Aorta (tissue), 5 donors: ENCODE results near the gene HDAC5. TPM values are rescaled to one million over a fixed set of nuclear protein-coding genes. Genes with fewer than 3 reads are reported as not detected.
A peak's percentile ranks its signal among the peaks of the same experiment; 100 is the strongest.
"Not testable (repeated sequence)": the region's sequence is repeated elsewhere in the genome, so short reads cannot be mapped to it uniquely, and the experiment has no call there.

Experiments
- ATAC-seq: fragments of 200-7000 bp; cut with Tn5 transposase; one replicate; pipeline ENCODE4 v1.9.1; 2022; ENCODE audit warnings: moderate library complexity; ENCODE audit not compliant: low FRiP score
- DNase-seq, 2 donors: peaks; one replicate each; pipeline ENCODE4 v3.0.0-alpha.2; 2020
- H3K27ac ChIP-seq, 2 donors: one replicate each; pipeline ENCODE4 v1.5.1; 2013; ENCODE audit warnings: low read length in 2 of 2, mild to moderate bottlenecking in 2 of 2, moderate library complexity in 2 of 2, control low read depth in 1 of 2, inconsistent platforms in 1 of 2, low read depth in 1 of 2
- H3K27me3 ChIP-seq, 2 donors: one replicate each; pipeline ENCODE4 v1.6.1; 2013; ENCODE audit warnings: control low read depth in 1 of 2, low read length in 1 of 2, mild to moderate bottlenecking in 1 of 2, moderate library complexity in 1 of 2; ENCODE audit not compliant: insufficient read depth in 2 of 2, control insufficient read depth in 1 of 2
- H3K36me3 ChIP-seq, 2 donors: one replicate each; pipeline ENCODE4 v1.6.1; 2013; ENCODE audit warnings: control low read depth in 1 of 2, low read length in 1 of 2, mild to moderate bottlenecking in 1 of 2; ENCODE audit not compliant: insufficient read depth in 2 of 2, control insufficient read depth in 1 of 2
- H3K4me1 ChIP-seq, 2 donors: one replicate each; pipeline ENCODE4 v1.6.1; 2013; ENCODE audit warnings: low read length in 2 of 2, control low read depth in 1 of 2, mild to moderate bottlenecking in 1 of 2, moderate library complexity in 1 of 2; ENCODE audit not compliant: insufficient read depth in 2 of 2, control insufficient read depth in 1 of 2
- H3K4me3 ChIP-seq, 2 donors: one replicate each; pipeline ENCODE4 v1.5.1; 2013; ENCODE audit warnings: low read length in 2 of 2, control low read depth in 1 of 2, mild to moderate bottlenecking in 1 of 2
- H3K9me3 ChIP-seq: one replicate; pipeline ENCODE4 v1.6.1; 2013; ENCODE audit warnings: mild to moderate bottlenecking, low read length; ENCODE audit not compliant: control insufficient read depth
- WGBS, 2 donors: extraction: QIAGEN DNeasy Blood & Tissue Kit; methylation state at CpG; one replicate each; pipeline ENCODE4 v1.1.7; 2013; 5-methylcytosine and 5-hydroxymethylcytosine counted together
- intact Hi-C, 2 donors: fragments of 100-400 bp; cut with DNase I; formaldehyde crosslinking; loops; one replicate each; pipeline versions ENCODE4 v1.14.2 to v1.15.0; 2022
- polyA plus RNA-seq, 2 donors: library from polyadenylated mRNA; stranded (reverse); fragments of 200-250 nt; gene quantifications; one replicate each; pipeline ENCODE4 v1.2.3, GENCODE V29; 2013
- total RNA-seq, 2 donors: library from RNA; stranded (reverse); fragmentation: NEBNext Ultra II Directional; extraction: Animal tissue kit (Norgen Biotek cat#: 25700); gene quantifications; one replicate each; pipeline ENCODE4 v1.2.1, GENCODE V29; 2021
- donor health status: healthy with polysubstance abuse.
- donor health status: Bipolar disorder and iron deficiency.
- donor health status: DM: no; HTN: no; CAD: no.
- donor health status: DM: no; HTN: no; CAD: no.
- donor health status: DM: yes; HTN: yes; CAD: no.

Gene HDAC5
- total and polyA plus RNA-seq, 4 donors = 28.9 to 83.4 (median 76.2) TPM

DNA sequence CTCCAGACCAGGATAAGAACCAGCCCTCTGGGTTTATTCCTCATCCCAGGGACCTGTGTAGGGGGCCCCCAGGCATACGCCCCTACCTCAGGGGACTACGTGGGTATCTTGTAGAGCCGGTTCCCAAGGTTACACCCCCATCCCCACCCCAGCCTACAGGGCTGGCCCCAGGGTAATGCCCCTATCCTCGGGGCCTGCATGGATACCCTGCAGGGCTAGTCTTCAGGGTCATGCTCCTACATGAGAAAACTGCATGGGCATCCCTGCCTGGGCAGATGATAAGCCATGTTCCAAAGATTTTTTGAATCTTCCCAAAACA, 14.2 kb downstream of the HDAC5 start:
- Histone ChIP-seq H3K36me3 (no peaks in the 10 kb centered on the region), H3K4me3 (peak overlapping the region in 1 of 2 donors; percentile 6), H3K4me1 (peaks cover 4 to 6% of the 10 kb centered on the region in 2 donors), H3K9me3 (no peaks in the 10 kb centered on the region), H3K27ac (peak overlapping the region; percentile 36 to 90), H3K27me3 (no peaks in the 10 kb centered on the region)
- ATAC-seq = no peak
- intact Hi-C loops = loop anchor here in 1 of 2 donors (5.0 kb wide), 1 partner anchor 37 kb away; the partner anchor contains the start of gene G6PC3
- 19 to 23% methylated on average over 4 of the region's 4 CpGs for WGBS, 2 donors
- DNase-seq = no peak

DNA sequence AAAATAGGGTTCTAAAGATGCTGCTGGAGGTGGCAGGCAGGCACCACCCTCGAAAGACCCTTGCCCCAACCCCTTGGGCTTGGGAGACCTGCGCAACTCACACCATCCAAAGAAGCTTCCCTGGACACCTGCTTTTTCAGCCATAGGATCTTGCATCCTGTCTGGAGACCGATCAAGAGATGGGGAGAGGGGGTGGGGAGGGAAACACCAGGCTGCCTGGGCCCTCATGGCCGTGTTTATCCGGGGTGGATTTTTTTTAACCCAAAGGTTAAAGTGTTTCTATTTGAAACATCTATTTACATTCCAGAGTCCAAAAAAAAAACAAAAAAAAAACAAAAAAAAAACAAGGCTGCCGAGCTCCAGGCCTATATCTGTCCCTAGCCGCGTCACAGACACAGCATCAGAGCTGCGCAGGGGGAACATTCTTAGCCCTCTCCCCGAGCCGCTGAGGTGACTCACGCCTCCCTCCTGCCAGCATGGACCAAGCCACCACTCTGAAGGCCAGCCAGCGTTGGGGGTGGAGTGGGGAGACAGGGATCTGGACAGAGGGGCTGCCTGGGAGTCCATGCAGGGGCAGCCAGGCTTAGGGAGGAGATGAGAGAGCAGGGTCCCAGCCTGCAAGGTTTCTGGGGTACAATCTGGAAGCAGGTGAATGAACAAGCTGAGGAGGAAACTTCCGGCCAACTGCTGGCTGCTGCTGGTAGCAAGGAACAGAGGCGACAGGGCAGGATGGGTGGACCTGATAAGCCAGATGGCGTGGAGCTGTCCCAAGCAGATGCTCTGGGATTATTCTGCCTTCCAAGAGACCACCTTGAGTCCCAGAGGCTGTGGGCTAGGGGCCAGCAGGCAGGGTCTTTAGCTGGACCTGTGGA, 14.8 kb downstream of the HDAC5 start:
- no peaks in the 10 kb centered on the region for H3K36me3 ChIP-seq
- no peaks in the 10 kb centered on the region for H3K27me3 ChIP-seq
- H3K4me1 ChIP-seq = peaks cover 4 to 6% of the 10 kb centered on the region in 2 donors
- no peaks in the 10 kb centered on the region for H3K9me3 ChIP-seq
- H3K4me3 ChIP-seq = peak overlapping the region in 1 of 2 donors; percentile 6
- WGBS, 2 donors = 9 to 11% methylated on average over 16 of the region's 16 CpGs
- peak; percentile 95 to 98 for DNase-seq
- intact Hi-C loops = loop anchor here (1.0 to 5.0 kb wide), 2 partner anchors 15 to 36 kb away; partner anchors contain the start of genes G6PC3 (in 1 of the 2) and HDAC5 (in 1 of the 2)
- H3K27ac ChIP-seq = peak overlapping the region; percentile 36 to 90
- peak; percentile 92 for ATAC-seq

DNA sequence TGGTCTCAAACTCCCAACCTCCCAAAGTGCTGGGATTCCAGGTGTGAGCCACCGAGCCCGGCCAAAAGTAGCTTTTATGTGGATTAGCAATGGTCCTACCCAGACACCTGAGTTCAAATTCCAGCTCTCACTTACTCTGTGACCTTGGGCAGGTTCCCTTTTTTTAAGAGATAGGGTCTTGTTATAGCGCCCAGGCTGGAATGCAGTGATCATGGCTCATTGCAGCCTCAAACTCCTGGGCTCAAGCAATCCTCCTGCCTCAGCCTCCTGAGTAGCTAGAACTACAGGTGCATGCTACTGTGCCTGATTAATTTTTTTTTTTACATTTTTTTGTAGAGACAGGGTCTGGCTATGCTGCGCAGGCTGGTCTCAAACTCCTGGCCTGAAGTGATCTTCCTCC, 16.6 kb downstream of the HDAC5 start:
- Histone ChIP-seq H3K4me3 (no peak overlapping the region), H3K4me1 (peaks cover under 1 to 4% of the 10 kb centered on the region in 2 donors), H3K27ac (peak overlapping the region; percentile 4 to 6), H3K27me3 (no peaks in the 10 kb centered on the region), H3K36me3 (no peaks in the 10 kb centered on the region), H3K9me3 (no peaks in the 10 kb centered on the region)
- ATAC-seq (no peak), DNase-seq (no peak)
- 97% methylated on average over 4 of the region's 4 CpGs for WGBS, 2 donors
- intact Hi-C loops = loop anchor here in 1 of 2 donors (5.0 kb wide), 1 partner anchor 34 kb away; the partner anchor contains the start of gene G6PC3

DNA sequence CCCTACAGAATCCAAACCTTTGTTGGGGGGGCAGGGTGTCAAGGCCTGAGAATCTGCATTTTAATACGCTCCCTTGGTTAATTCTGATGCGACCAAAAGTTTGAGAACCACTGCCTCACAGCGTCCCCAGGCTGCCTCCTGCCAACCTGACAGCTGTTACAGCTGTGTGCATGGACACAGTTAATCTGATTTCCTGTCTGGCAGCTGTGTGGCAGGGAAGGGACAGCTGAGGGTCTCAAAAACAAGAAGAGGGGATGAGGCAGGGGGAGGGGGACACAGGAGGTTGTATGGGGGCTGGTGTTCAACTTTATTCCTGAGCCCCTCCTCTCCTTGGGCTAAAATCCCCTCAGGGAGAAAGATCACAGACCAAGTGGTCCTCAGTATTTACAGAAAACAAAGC, 17.5 kb downstream of the HDAC5 start:
- H3K27ac ChIP-seq = no peak overlapping the region
- H3K9me3 ChIP-seq = no peaks in the 10 kb centered on the region
- ATAC-seq (no peak), DNase-seq (no peak)
- WGBS, 2 donors = 48 to 50% methylated on average over 3 of the region's 3 CpGs
- no peaks in the 10 kb centered on the region for H3K36me3 ChIP-seq
- peaks cover 0 to 4% of the 10 kb centered on the region in 2 donors for H3K4me1 ChIP-seq
- intact Hi-C loops = loop anchor here in 1 of 2 donors (5.0 kb wide), 1 partner anchor 34 kb away; the partner anchor contains the start of gene G6PC3
- H3K27me3 ChIP-seq = no peaks in the 10 kb centered on the region
- no peak overlapping the region for H3K4me3 ChIP-seq

DNA sequence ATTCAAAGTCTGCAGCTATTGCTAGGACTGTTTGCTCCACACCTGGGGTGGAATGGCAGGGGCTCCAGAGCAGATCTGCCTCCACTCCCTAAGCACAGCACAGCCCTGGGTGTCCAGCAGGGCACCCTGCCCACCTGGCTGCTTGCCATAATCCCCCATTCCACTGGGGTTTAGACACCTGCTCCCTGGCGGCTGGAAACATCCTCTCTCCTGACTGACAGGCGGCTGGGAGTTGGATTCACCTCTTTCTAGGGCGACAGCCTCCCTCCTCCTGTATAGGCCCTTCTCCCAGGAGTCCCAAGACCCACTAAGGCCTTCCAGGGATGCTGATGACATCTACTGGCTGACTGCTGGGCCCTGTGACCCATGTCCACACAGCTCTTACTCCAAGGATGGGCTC, 18.0 kb downstream of the HDAC5 start:
- no peak for ATAC-seq
- no peak for DNase-seq
- Histone ChIP-seq H3K27ac (no peak overlapping the region), H3K4me3 (no peak overlapping the region), H3K27me3 (no peaks in the 10 kb centered on the region), H3K36me3 (no peaks in the 10 kb centered on the region), H3K9me3 (no peaks in the 10 kb centered on the region), H3K4me1 (peaks cover 0 to 4% of the 10 kb centered on the region in 2 donors)
- 61 to 64% methylated on average over 3 of the region's 3 CpGs for WGBS, 2 donors
- intact Hi-C loops = loop anchor here in 1 of 2 donors (5.0 kb wide), 1 partner anchor 33 kb away; the partner anchor contains the start of gene G6PC3

DNA sequence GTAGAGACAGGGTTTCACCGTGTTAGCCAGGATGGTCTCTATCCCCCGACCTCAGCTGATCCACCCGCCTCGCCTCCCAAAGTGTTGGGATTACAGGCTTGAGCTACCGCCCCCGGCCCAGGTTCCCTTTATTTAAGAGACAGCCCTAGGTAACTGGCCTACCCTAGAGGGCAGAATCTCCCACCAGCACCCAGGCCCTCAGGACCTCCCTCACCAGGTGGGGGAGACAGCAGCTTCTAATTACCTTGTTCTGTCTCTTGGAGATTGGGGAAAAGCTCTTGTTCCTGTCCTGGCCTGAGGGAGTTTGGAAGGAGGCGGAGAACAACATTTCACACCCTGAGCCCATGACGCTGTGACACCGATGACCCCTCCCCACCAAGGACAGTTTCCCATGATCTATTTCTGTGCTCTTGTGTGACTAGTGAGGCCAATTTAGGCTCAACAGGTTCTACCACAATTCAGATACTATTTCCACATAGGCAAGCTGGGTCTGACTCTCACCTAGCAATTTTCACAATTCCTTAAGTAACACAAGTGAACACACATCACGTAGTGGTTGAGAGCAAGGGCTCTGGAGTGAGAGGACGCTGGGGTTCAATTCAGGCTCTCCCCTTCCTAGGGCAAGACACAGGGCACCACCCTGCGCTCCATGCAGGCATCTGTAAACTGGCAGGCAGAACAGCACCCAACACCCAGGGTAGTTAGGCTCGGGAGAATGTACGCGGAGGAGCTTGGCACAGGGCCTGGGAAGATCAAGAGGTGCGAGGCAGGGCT, 20.4 kb downstream of the HDAC5 start:
- no peaks in the 10 kb centered on the region for H3K36me3 ChIP-seq
- no peak overlapping the region for H3K4me3 ChIP-seq
- no peaks in the 10 kb centered on the region for H3K9me3 ChIP-seq
- 89 to 92% methylated on average over 16 of the region's 16 CpGs for WGBS, 2 donors
- intact Hi-C loops = no loop called here
- peaks cover 0 to 3% of the 10 kb centered on the region in 2 donors for H3K4me1 ChIP-seq
- H3K27me3 ChIP-seq = no peaks in the 10 kb centered on the region
- H3K27ac ChIP-seq = no peak overlapping the region
- DNase-seq (no peak), ATAC-seq (no peak)

DNA sequence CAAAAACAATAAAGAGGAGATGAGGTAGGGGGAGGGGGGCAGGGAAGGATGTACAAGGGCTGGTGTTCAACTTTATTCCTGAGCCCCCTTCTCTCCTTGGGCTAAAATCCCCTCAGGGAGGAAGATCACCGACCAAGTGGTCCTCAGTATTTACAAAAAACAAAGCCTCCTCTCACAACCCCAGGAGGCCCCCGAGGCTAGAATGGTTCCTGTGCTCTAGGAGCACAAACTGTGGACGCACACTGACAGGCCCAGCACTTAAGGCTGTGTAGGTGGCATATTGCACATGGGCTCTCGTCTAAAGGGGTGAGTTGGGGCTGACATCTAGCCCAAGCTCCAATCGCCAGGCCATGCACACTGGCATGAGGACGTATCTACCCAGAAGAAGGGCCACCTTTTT, 21.6 kb downstream of the HDAC5 start:
- H3K4me3 ChIP-seq, H3K9me3 ChIP-seq, H3K27ac ChIP-seq, intact Hi-C loops, DNase-seq, H3K36me3 ChIP-seq, ATAC-seq, H3K27me3 ChIP-seq, H3K4me1 ChIP-seq: not testable (repeated sequence)
- WGBS, 2 donors = 79 to 82% methylated on average over 6 of the region's 6 CpGs

DNA sequence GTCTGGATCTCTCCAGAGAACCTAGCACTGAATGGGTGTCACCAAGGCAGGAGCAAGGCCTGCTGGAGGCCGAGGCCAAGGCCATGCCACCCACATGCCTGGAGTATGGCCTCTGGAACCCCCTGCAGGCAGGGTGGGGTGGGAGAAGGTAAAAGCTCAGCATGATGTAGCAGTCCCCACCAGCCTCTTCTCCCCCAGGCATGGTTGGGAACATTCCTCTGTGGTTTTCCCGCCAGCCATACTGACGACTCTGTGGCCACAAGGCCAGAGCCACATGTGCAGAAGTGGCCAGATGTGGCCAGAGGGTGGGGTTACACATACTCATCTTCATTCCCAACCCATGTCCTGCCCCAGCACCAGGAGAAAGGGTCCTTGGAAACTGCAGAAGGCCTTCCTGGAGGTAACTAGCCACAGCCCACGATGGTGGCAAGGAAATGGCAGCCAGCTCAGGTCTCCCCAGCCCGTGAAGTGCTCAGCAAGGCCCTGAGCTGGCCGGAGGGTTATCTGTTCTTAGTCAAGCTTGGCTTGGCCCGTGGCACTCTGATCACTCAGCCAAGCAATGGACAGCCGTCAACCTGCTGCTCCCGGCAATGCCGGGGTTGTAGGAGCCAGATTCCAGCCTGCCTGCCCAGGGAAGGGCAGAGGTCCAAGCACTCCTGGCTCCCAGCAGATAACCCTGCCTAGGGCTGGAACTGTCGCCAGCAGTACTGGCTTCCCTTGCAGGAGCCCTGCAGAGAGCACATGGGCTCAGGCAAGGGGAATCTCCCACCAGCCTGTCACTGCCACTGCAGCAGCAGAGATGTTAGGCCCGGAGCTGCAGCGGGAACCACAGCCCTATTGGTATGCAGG, 26.1 kb downstream of the HDAC5 start:
- ATAC-seq (peak; percentile 22), DNase-seq (peak in 1 of 2 donors; percentile 67)
- WGBS, 2 donors = 15 to 20% methylated on average over 13 of the region's 13 CpGs
- no peaks in the 10 kb centered on the region for H3K9me3 ChIP-seq
- intact Hi-C loops = no loop called here
- peaks cover 0 to 6% of the 10 kb centered on the region in 2 donors for H3K36me3 ChIP-seq
- H3K4me1 ChIP-seq = peaks cover 0 to 3% of the 10 kb centered on the region in 2 donors
- H3K27me3 ChIP-seq = no peaks in the 10 kb centered on the region
- peak overlapping the region in 1 of 2 donors; percentile 18 for H3K27ac ChIP-seq
- no peak overlapping the region for H3K4me3 ChIP-seq
